Subcutaneous abdominal adipose tissue (tissue), 5 donors: Measurements from ENCODE around the gene TNS3.

Experiments used
- H3K27ac ChIP-seq: one replicate; pipeline ENCODE4 v1.7.0; 2013; ENCODE audit warnings: low read depth, mild to moderate bottlenecking, inconsistent platforms, low read length, moderate library complexity
- H3K27me3 ChIP-seq, 5 donors: one replicate each; pipeline ENCODE4 v1.7.0; 2013; ENCODE audit warnings: low read length in 5 of 5, inconsistent platforms in 1 of 5; ENCODE audit not compliant: control insufficient read depth in 5 of 5, insufficient read depth in 4 of 5
- H3K36me3 ChIP-seq, 5 donors: one replicate each; pipeline ENCODE4 v1.7.0; 2013; ENCODE audit warnings: low read length in 5 of 5; ENCODE audit not compliant: control insufficient read depth in 5 of 5, insufficient read depth in 5 of 5
- H3K4me1 ChIP-seq, 5 donors: one replicate each; pipeline ENCODE4 v1.7.0; 2013; ENCODE audit warnings: low read length in 5 of 5, mild to moderate bottlenecking in 3 of 5, moderate library complexity in 1 of 5; ENCODE audit not compliant: control insufficient read depth in 5 of 5, insufficient read depth in 5 of 5
- H3K4me3 ChIP-seq, 5 donors: one replicate each; pipeline ENCODE4 v1.7.0; 2013; ENCODE audit warnings: low read length in 5 of 5, low read depth in 1 of 5
- H3K9ac ChIP-seq, 5 donors: one replicate each; pipeline ENCODE4 v1.7.0; 2013; ENCODE audit warnings: low read length in 5 of 5, mild to moderate bottlenecking in 4 of 5, moderate library complexity in 3 of 5
- H3K9me3 ChIP-seq, 5 donors: one replicate each; pipeline ENCODE4 v1.7.0; 2013; ENCODE audit warnings: low read length in 5 of 5; ENCODE audit not compliant: control insufficient read depth in 5 of 5
- donor health status: healthy.
- donor health status: healthy.
- donor health status: healthy.
- donor health status: healthy.
- donor health status: healthy.

Gene TNS3

DNA sequence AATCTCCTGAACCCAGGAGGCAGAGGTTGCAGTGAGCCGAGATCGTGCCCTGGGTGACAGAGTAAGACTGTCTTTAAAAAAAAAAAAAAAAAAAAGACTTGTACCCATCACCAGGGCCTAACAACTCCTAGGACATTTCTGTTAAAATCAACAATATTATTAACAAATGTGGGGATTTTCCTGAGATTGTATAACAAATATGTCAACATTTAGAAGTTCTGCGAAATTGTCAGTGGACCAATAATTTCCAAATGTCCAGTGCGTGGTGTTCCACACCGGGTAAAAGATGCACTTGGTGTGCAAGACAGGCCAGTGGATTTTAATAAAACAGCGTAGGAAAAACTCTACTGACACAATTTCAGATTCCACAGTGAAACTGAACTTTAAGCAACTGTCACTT lies 71.1 kb downstream of the TNS3 start:
- Histone ChIP-seq H3K27me3 (no peaks in the 10 kb centered on the region), H3K9me3 (peaks cover 0 to 5% (median 0%) of the 10 kb centered on the region in 5 donors), H3K4me3 (no peak overlapping the region), H3K36me3 (peaks cover 0 to 25% (median 11%) of the 10 kb centered on the region in 5 donors), H3K4me1 (peaks cover 5 to 49% (median 43%) of the 10 kb centered on the region in 5 donors), H3K27ac (peak overlapping the region; percentile 27), H3K9ac (no peak overlapping the region)

GRCh38 chr7:47510192-47510591 lies 71.7 kb downstream of the TNS3 start:
- no peak overlapping the region for H3K4me3 ChIP-seq
- H3K36me3 ChIP-seq: peaks cover 0 to 31% (median 14%) of the 10 kb centered on the region in 5 donors
- no peak overlapping the region for H3K9ac ChIP-seq
- peaks cover 5 to 55% (median 46%) of the 10 kb centered on the region in 5 donors for H3K4me1 ChIP-seq
- no peaks in the 10 kb centered on the region for H3K27me3 ChIP-seq
- peak overlapping the region; percentile 27 for H3K27ac ChIP-seq
- peaks cover 0 to 5% (median 0%) of the 10 kb centered on the region in 5 donors for H3K9me3 ChIP-seq

DNA sequence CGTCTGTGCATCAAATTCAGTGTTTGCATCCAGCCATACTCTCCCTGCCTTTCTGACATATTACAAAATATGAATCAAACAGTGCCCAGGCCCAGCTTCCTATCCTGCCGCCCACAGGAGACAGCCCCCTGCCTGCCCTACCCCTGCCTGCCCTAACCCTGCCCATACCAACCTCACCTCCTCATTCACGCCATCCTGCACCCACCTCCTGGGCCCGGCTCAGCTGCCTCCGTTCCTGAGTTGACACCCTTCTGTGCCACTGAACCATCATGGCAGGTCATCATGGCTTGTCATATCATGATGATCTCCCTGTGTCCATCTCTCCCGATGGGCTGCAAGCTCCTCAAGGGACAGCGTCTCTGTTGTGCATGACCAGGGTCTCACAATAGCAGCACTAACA lies 72.3 kb downstream of the TNS3 start:
- Histone ChIP-seq H3K27me3 (no peaks in the 10 kb centered on the region), H3K4me1 (peaks cover 5 to 55% (median 44%) of the 10 kb centered on the region in 5 donors)

DNA sequence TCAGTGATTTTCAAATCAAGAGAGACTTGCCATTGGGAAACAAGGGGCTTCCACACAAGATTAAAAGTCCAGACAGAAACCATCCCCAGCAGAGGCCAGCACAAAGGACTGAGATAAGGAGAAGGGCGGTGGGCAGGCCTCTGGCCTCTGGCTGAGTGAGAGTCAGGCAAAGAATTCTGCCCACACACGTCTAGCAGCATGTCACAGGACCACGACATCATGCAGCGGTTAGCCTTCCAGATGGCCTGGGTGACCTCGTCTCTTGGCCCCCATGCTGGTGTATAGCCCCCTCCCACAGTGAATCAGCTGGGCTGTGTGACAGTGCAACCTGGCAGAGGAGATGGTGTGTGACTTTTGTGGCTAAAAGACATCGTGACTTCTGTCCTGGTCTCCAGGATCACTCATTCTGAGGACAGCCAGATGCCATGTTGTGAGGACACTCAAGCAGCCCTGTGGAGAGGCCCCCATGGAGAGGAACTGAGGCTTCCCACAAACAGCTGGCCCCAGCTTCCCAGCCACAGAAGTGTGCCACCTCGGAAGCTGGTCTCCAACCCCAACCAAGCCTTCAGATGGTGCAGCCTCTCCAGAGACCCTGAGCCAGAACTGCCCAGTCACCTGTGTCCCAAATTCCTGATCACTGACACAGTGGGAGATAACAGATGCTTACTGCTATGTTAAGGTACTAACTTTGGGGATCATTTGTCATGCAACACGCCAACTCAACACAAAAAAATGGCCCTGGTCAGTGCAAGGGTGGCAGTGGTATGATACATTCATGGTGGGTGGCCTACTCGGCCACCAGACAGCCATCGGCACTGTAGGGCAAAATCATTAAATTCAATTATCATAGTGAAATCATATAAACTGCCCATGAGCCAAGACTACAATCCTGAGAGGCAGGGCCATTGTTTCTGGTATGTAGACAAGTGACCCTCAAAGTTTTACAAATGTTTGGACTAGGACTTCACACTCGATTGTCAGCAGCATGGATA lies 73.2 kb downstream of the TNS3 start:
- no peak overlapping the region for H3K4me3 ChIP-seq
- peak overlapping the region; percentile 39 for H3K27ac ChIP-seq
- peaks cover 0 to 37% (median 19%) of the 10 kb centered on the region in 5 donors for H3K36me3 ChIP-seq
- H3K9ac ChIP-seq: no peak overlapping the region
- H3K9me3 ChIP-seq: peaks cover 0 to 5% (median 0%) of the 10 kb centered on the region in 5 donors
- H3K4me1 ChIP-seq: peaks cover 5 to 53% (median 38%) of the 10 kb centered on the region in 5 donors
- H3K27me3 ChIP-seq: no peaks in the 10 kb centered on the region

More for the DNA sequence above, 72.3 kb downstream of the TNS3 start:
- H3K9me3 ChIP-seq: peaks cover 0 to 5% (median 0%) of the 10 kb centered on the region in 5 donors
- peaks cover 0 to 35% (median 14%) of the 10 kb centered on the region in 5 donors for H3K36me3 ChIP-seq
- H3K27ac ChIP-seq: no peak overlapping the region
- no peak overlapping the region for H3K9ac ChIP-seq
- H3K4me3 ChIP-seq: no peak overlapping the region

DNA sequence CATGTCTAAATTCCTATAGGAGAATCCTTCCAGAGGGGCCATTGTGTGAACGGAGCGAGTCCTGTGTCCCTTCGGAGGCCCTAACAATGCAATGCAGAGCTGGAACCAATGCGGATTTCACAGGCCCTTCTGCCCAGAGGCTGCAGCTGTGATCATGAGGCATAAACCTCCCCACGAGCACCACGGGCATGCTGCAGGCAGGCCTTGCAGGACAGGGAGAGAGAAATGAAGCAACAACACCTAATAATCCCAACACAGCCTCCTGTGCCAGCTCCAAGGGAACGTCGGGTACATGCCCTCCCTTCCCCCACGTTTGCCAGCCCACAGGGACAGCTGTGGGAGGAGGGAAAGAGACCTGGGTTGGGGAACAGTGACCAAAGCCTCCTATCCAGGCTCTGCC lies 74.4 kb downstream of the TNS3 start:
- peaks cover 0 to 5% (median 0%) of the 10 kb centered on the region in 5 donors for H3K9me3 ChIP-seq
- peak overlapping the region; percentile 60 for H3K27ac ChIP-seq
- peaks cover 5 to 58% (median 38%) of the 10 kb centered on the region in 5 donors for H3K4me1 ChIP-seq
- H3K9ac ChIP-seq: peak overlapping the region in 1 of 5 donors; percentile 35
- no peak overlapping the region for H3K4me3 ChIP-seq
- H3K27me3 ChIP-seq: no peaks in the 10 kb centered on the region
- peaks cover 0 to 37% (median 19%) of the 10 kb centered on the region in 5 donors for H3K36me3 ChIP-seq

GRCh38 chr7:47506382-47507339 lies 75.2 kb downstream of the TNS3 start:
- H3K4me1 ChIP-seq: peaks cover 3 to 59% (median 42%) of the 10 kb centered on the region in 5 donors
- H3K4me3 ChIP-seq: no peak overlapping the region
- H3K36me3 ChIP-seq: peaks cover 0 to 35% (median 14%) of the 10 kb centered on the region in 5 donors
- peaks cover 0 to 5% (median 0%) of the 10 kb centered on the region in 5 donors for H3K9me3 ChIP-seq
- no peaks in the 10 kb centered on the region for H3K27me3 ChIP-seq
- peak overlapping the region; percentile 60 for H3K27ac ChIP-seq
- no peak overlapping the region for H3K9ac ChIP-seq

- no peaks in the 10 kb centered on the region for H3K27me3 ChIP-seq
- H3K36me3 ChIP-seq: peaks cover 0 to 33% (median 14%) of the 10 kb centered on the region in 5 donors
- H3K9ac ChIP-seq: no peak overlapping the region
- no peak overlapping the region for H3K4me3 ChIP-seq
- H3K4me1 ChIP-seq: peaks cover 3 to 68% (median 47%) of the 10 kb centered on the region in 5 donors
- H3K27ac ChIP-seq: no peak overlapping the region
- H3K9me3 ChIP-seq: peaks cover 0 to 5% (median 0%) of the 10 kb centered on the region in 5 donors
Measured at GRCh38 chr7:47505312-47506007, 76.5 kb downstream of the TNS3 start.

- H3K27ac ChIP-seq: peak overlapping the region; percentile 61
- peaks cover 0 to 31% (median 14%) of the 10 kb centered on the region in 5 donors for H3K36me3 ChIP-seq
- H3K4me1 ChIP-seq: peaks cover 3 to 73% (median 50%) of the 10 kb centered on the region in 5 donors
- peaks cover 0 to 5% (median 0%) of the 10 kb centered on the region in 5 donors for H3K9me3 ChIP-seq
- peak overlapping the region in 1 of 5 donors; percentile 21 for H3K9ac ChIP-seq
- H3K27me3 ChIP-seq: no peaks in the 10 kb centered on the region
- no peak overlapping the region for H3K4me3 ChIP-seq
Measured at GRCh38 chr7:47504551-47505311, 77.2 kb downstream of the TNS3 start.
